K562 (cell line): Measurements from ENCODE around the gene HMGCLL1.

ENCODE experiments used
- CBX5 ChIP-seq: IDR thresholded peaks from 2 replicates; pipeline ENCODE4 v1.6.1; 2014; ENCODE audit warnings: low read depth, borderline replicate concordance
- CCAR2 ChIP-seq: fragments of 200-400 bp; formaldehyde crosslinking; IDR thresholded peaks from 2 replicates; pipeline ENCODE4 v1.6.1; 2017; ENCODE audit warnings: mild to moderate bottlenecking, low read depth, low read length
- CEBPG ChIP-seq, 3 experiments: fragments of 200-800 bp in 1 of 3; sonication (Bioruptor generic) in 1 of 3; sonication (generic) in 1 of 3; formaldehyde crosslinking in 1 of 3; IDR thresholded peaks in 2 of 3; conservative IDR thresholded peaks in 1 of 3; 2 replicates each; pipeline versions ENCODE4 v1.6.1 to v1.8.0; 2016 to 2022; ENCODE audit warnings: missing compliant biosample characterization in 2 of 3, missing genetic modification characterization in 2 of 3, mild to moderate bottlenecking in 1 of 3, missing genetic modification reagents in 1 of 3
- CHD2 ChIP-seq: IDR thresholded peaks from 2 replicates; pipeline ENCODE4 v1.6.1; 2011; ENCODE audit warnings: low read depth, low read length
- CHD4 ChIP-seq: fragments of 200-600 bp; sonication (generic); IDR thresholded peaks from 3 replicates; pipeline ENCODE4 v1.6.1; 2012; ENCODE audit warnings: low read depth, mild to moderate bottlenecking, mixed read lengths, low read length, inconsistent platforms; ENCODE audit not compliant: insufficient read depth, insufficient replicate concordance, poor library complexity, severe bottlenecking
- EP300 ChIP-seq: IDR thresholded peaks from 2 replicates; pipeline ENCODE4 v1.6.1; 2012; ENCODE audit warnings: low read length, improper control_type of control experiment
- ETS2 ChIP-seq: IDR thresholded peaks from 2 replicates; pipeline ENCODE4 v1.6.1; 2016; ENCODE audit warnings: borderline replicate concordance, missing genetic modification characterization, mild to moderate bottlenecking, moderate library complexity, missing compliant biosample characterization; ENCODE audit not compliant: poor library complexity, severe bottlenecking
- GABPB1 ChIP-seq: sonication (generic); formaldehyde crosslinking; IDR thresholded peaks from 2 replicates; pipeline ENCODE4 v1.8.0; 2022; ENCODE audit warnings: mild to moderate bottlenecking, missing genetic modification reagents
- GMEB1 ChIP-seq: fragments of 250-450 bp; sonication (Bioruptor Pico); IDR thresholded peaks from 2 replicates; pipeline ENCODE4 v1.4.0; 2020; ENCODE audit warnings: mild to moderate bottlenecking
- PHTF2 ChIP-seq: fragments of 250-450 bp; sonication (Bioruptor Pico); IDR thresholded peaks from 2 replicates; pipeline ENCODE4 v1.5.0; 2021; ENCODE audit warnings: mild to moderate bottlenecking
- TCF7L2 ChIP-seq: fragments of 150-350 bp; IDR thresholded peaks from 2 replicates; pipeline ENCODE4 v1.6.1; 2016; ENCODE audit warnings: low read depth, mild to moderate bottlenecking, low read length, moderate library complexity
- TF ChIP-seq, protein P1 (sequence below): sonication (generic); formaldehyde crosslinking; IDR thresholded peaks from 2 replicates; pipeline ENCODE4 v1.8.0; 2023; ENCODE audit warnings: mild to moderate bottlenecking, missing genetic modification reagents
- TF ChIP-seq, protein P2 (sequence below), 3 experiments: IDR thresholded peaks in 2 of 3; conservative IDR thresholded peaks in 1 of 3; 2 replicates each; pipeline ENCODE4 v1.5.1; 2011 to 2012; ENCODE audit warnings: low read length in 3 of 3, mild to moderate bottlenecking in 3 of 3, control low read depth in 2 of 3, improper control_type of control experiment in 1 of 3, inconsistent platforms in 1 of 3, low read depth in 1 of 3, mixed read lengths in 1 of 3, moderate library complexity in 1 of 3; ENCODE audit not compliant: insufficient read depth in 2 of 3

DNA sequence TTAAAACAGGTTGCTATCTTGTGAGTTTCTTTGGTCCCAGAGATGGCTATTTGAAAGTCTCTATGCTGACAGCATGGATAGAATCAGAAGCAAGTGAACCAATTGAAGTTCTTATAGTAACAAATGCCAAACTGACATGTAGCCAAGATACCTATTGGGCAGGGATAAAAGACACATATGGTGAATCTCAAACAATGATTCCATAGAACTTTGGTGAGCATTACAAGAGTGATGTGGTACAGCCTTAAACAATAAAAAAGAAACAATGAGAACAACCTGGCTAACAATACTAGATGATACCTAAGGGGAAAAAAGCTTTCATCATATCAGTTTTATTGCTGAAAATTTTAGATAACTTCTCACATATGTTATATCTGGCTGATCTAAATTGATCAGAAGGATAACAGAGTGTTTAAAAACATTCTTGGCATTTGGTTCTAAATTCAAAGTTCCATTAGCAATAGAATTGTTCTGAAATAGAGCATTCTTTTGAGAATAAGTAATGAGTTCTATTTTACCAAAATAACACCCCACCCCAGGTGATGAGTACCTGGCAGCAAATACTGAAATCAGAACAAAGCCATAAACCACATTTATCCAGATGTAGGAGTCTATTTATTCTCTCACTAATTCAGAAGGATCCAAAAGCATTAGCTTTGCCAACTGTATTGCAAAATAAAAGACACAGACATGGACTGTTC lies 5.8 kb upstream of the HMGCLL1 start:
- TF ChIP-seq CEBPG (CRISPR knock-in tag; IDR thresholded peaks at IDR 0.05), result no peak
- no peak for TF ChIP-seq CEBPG (tag; conservative IDR thresholded peaks at IDR 0.05 in 1 of 2, IDR thresholded peaks at IDR 0.05 in 1 of 2)
- TF ChIP-seq, protein P1, sequence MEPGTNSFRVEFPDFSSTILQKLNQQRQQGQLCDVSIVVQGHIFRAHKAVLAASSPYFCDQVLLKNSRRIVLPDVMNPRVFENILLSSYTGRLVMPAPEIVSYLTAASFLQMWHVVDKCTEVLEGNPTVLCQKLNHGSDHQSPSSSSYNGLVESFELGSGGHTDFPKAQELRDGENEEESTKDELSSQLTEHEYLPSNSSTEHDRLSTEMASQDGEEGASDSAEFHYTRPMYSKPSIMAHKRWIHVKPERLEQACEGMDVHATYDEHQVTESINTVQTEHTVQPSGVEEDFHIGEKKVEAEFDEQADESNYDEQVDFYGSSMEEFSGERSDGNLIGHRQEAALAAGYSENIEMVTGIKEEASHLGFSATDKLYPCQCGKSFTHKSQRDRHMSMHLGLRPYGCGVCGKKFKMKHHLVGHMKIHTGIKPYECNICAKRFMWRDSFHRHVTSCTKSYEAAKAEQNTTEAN, result no peak
- TF ChIP-seq, protein P2, sequence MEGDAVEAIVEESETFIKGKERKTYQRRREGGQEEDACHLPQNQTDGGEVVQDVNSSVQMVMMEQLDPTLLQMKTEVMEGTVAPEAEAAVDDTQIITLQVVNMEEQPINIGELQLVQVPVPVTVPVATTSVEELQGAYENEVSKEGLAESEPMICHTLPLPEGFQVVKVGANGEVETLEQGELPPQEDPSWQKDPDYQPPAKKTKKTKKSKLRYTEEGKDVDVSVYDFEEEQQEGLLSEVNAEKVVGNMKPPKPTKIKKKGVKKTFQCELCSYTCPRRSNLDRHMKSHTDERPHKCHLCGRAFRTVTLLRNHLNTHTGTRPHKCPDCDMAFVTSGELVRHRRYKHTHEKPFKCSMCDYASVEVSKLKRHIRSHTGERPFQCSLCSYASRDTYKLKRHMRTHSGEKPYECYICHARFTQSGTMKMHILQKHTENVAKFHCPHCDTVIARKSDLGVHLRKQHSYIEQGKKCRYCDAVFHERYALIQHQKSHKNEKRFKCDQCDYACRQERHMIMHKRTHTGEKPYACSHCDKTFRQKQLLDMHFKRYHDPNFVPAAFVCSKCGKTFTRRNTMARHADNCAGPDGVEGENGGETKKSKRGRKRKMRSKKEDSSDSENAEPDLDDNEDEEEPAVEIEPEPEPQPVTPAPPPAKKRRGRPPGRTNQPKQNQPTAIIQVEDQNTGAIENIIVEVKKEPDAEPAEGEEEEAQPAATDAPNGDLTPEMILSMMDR (IDR thresholded peaks at IDR 0.05 in 2 of 3, conservative IDR thresholded peaks at IDR 0.05 in 1 of 3; ENCODE audit: insufficient read depth in 2 of 3, low read depth in 1 of 3, low read length in 3 of 3), result no peak
- no peak for TF ChIP-seq CHD2
- TF ChIP-seq CCAR2, result no peak
- no peak for TF ChIP-seq GMEB1
- TF ChIP-seq TCF7L2, result no peak
- no peak for TF ChIP-seq PHTF2 (CRISPR knock-in tag)
- no peak for TF ChIP-seq CHD4
- no peak for TF ChIP-seq EP300
- no peak for TF ChIP-seq ETS2 (tag)
- TF ChIP-seq CBX5, result no peak
- no peak for TF ChIP-seq GABPB1 (CRISPR knock-in tag)
